GM23338 (cell line): ENCODE measurements around the gene PHF21A.

Source experiments
- CREB1 ChIP-seq: fragments of 250-450 bp; sonication (Bioruptor Pico); IDR thresholded peaks from 2 replicates; pipeline ENCODE4 v1.5.0; 2020; ENCODE audit warnings: low read depth, mild to moderate bottlenecking, moderate library complexity
- EZH2 ChIP-seq: fragments of 200-600 bp; sonication (generic); IDR thresholded peaks from one replicate; pipeline ENCODE4 v1.8.0; 2017; ENCODE audit warnings: antibody characterized with exemption, mild to moderate bottlenecking, low read depth; ENCODE audit not compliant: unreplicated experiment
- EZH2phosphoT487 ChIP-seq: fragments of 200-600 bp; sonication (generic); IDR thresholded peaks from one replicate; pipeline ENCODE4 v1.8.1; 2018; ENCODE audit warnings: antibody characterized with exemption; ENCODE audit not compliant: unreplicated experiment
- JUNB ChIP-seq: IDR thresholded peaks from one replicate; pipeline ENCODE4 v1.6.1; 2016; ENCODE audit warnings: antibody characterized with exemption; ENCODE audit not compliant: unreplicated experiment
- POLR2AphosphoS5 ChIP-seq: IDR thresholded peaks from 2 replicates; pipeline ENCODE4 v1.6.1; 2016; ENCODE audit warnings: antibody characterized with exemption, low read depth
- ZNF331 ChIP-seq: fragments of 250-450 bp; sonication (Bioruptor Pico); IDR thresholded peaks from 2 replicates; pipeline ENCODE4 v1.5.0; 2020; ENCODE audit warnings: low read depth, mild to moderate bottlenecking, moderate library complexity
- TF ChIP-seq, protein P1 (sequence below), 2 experiments: fragments of 200-600 bp in 1 of 2; sonication (generic) in 1 of 2; conservative IDR thresholded peaks; 2 replicates each; pipeline versions ENCODE4 v1.5.1 to v1.6.1; 2016 to 2017; ENCODE audit warnings: antibody characterized with exemption in 2 of 2, low read depth in 2 of 2, mild to moderate bottlenecking in 2 of 2, moderate library complexity in 1 of 2
- TF ChIP-seq, protein P2 (sequence below): IDR thresholded peaks from one replicate; pipeline ENCODE4 v1.6.1; 2018; ENCODE audit warnings: antibody characterized with exemption; ENCODE audit not compliant: unreplicated experiment
- TF ChIP-seq, protein P3 (sequence below): fragments of 250-450 bp; sonication (Bioruptor Pico); IDR thresholded peaks from 2 replicates; pipeline ENCODE4 v1.5.0; 2020; ENCODE audit warnings: mild to moderate bottlenecking, moderate library complexity

DNA sequence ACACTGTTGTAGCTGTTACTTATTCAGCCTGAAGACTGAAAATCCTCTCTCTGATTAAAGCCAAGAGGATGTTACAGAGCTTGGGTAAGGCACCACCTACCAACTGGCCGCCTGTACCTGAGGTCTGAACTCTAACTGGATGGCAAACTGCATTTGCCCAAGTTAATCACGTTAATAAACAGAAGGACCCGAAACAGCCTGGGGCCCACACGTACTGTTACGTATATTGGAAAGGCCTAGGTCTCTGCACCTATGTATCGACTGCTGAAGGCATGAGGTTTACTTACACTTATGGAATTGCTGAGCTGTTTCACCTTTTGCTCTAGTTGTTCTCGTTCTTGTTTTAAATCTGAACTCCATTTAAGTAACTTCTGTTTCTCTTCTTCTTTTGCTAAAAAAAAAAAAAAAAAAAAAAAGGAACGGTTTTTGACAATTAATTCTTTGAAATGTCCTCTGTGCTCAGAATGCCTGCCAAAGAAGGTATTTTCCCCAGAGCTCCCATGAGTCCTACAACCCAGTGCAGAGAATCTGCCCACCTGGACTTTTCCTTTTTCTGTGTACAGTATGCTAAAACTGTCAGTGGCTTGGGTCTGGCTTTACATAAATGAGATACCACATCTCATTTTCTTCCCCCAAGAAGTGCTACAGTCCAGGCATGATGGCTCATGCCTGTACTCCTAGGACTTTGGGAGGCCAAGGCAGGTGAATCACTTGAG lies 185.7 kb downstream of the PHF21A start:
- TF ChIP-seq EZH2 (no peak), POLR2AphosphoS5 (no peak), EZH2phosphoT487 (no peak), JUNB (no peak), CREB1 (no peak), ZNF331 (no peak)
- TF ChIP-seq, protein P1, sequence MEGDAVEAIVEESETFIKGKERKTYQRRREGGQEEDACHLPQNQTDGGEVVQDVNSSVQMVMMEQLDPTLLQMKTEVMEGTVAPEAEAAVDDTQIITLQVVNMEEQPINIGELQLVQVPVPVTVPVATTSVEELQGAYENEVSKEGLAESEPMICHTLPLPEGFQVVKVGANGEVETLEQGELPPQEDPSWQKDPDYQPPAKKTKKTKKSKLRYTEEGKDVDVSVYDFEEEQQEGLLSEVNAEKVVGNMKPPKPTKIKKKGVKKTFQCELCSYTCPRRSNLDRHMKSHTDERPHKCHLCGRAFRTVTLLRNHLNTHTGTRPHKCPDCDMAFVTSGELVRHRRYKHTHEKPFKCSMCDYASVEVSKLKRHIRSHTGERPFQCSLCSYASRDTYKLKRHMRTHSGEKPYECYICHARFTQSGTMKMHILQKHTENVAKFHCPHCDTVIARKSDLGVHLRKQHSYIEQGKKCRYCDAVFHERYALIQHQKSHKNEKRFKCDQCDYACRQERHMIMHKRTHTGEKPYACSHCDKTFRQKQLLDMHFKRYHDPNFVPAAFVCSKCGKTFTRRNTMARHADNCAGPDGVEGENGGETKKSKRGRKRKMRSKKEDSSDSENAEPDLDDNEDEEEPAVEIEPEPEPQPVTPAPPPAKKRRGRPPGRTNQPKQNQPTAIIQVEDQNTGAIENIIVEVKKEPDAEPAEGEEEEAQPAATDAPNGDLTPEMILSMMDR (conservative IDR thresholded peaks at IDR 0.05; ENCODE audit: low read depth in 2 of 2), result no peak
- TF ChIP-seq, protein P2, sequence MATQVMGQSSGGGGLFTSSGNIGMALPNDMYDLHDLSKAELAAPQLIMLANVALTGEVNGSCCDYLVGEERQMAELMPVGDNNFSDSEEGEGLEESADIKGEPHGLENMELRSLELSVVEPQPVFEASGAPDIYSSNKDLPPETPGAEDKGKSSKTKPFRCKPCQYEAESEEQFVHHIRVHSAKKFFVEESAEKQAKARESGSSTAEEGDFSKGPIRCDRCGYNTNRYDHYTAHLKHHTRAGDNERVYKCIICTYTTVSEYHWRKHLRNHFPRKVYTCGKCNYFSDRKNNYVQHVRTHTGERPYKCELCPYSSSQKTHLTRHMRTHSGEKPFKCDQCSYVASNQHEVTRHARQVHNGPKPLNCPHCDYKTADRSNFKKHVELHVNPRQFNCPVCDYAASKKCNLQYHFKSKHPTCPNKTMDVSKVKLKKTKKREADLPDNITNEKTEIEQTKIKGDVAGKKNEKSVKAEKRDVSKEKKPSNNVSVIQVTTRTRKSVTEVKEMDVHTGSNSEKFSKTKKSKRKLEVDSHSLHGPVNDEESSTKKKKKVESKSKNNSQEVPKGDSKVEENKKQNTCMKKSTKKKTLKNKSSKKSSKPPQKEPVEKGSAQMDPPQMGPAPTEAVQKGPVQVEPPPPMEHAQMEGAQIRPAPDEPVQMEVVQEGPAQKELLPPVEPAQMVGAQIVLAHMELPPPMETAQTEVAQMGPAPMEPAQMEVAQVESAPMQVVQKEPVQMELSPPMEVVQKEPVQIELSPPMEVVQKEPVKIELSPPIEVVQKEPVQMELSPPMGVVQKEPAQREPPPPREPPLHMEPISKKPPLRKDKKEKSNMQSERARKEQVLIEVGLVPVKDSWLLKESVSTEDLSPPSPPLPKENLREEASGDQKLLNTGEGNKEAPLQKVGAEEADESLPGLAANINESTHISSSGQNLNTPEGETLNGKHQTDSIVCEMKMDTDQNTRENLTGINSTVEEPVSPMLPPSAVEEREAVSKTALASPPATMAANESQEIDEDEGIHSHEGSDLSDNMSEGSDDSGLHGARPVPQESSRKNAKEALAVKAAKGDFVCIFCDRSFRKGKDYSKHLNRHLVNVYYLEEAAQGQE, result no peak
- TF ChIP-seq, protein P3, sequence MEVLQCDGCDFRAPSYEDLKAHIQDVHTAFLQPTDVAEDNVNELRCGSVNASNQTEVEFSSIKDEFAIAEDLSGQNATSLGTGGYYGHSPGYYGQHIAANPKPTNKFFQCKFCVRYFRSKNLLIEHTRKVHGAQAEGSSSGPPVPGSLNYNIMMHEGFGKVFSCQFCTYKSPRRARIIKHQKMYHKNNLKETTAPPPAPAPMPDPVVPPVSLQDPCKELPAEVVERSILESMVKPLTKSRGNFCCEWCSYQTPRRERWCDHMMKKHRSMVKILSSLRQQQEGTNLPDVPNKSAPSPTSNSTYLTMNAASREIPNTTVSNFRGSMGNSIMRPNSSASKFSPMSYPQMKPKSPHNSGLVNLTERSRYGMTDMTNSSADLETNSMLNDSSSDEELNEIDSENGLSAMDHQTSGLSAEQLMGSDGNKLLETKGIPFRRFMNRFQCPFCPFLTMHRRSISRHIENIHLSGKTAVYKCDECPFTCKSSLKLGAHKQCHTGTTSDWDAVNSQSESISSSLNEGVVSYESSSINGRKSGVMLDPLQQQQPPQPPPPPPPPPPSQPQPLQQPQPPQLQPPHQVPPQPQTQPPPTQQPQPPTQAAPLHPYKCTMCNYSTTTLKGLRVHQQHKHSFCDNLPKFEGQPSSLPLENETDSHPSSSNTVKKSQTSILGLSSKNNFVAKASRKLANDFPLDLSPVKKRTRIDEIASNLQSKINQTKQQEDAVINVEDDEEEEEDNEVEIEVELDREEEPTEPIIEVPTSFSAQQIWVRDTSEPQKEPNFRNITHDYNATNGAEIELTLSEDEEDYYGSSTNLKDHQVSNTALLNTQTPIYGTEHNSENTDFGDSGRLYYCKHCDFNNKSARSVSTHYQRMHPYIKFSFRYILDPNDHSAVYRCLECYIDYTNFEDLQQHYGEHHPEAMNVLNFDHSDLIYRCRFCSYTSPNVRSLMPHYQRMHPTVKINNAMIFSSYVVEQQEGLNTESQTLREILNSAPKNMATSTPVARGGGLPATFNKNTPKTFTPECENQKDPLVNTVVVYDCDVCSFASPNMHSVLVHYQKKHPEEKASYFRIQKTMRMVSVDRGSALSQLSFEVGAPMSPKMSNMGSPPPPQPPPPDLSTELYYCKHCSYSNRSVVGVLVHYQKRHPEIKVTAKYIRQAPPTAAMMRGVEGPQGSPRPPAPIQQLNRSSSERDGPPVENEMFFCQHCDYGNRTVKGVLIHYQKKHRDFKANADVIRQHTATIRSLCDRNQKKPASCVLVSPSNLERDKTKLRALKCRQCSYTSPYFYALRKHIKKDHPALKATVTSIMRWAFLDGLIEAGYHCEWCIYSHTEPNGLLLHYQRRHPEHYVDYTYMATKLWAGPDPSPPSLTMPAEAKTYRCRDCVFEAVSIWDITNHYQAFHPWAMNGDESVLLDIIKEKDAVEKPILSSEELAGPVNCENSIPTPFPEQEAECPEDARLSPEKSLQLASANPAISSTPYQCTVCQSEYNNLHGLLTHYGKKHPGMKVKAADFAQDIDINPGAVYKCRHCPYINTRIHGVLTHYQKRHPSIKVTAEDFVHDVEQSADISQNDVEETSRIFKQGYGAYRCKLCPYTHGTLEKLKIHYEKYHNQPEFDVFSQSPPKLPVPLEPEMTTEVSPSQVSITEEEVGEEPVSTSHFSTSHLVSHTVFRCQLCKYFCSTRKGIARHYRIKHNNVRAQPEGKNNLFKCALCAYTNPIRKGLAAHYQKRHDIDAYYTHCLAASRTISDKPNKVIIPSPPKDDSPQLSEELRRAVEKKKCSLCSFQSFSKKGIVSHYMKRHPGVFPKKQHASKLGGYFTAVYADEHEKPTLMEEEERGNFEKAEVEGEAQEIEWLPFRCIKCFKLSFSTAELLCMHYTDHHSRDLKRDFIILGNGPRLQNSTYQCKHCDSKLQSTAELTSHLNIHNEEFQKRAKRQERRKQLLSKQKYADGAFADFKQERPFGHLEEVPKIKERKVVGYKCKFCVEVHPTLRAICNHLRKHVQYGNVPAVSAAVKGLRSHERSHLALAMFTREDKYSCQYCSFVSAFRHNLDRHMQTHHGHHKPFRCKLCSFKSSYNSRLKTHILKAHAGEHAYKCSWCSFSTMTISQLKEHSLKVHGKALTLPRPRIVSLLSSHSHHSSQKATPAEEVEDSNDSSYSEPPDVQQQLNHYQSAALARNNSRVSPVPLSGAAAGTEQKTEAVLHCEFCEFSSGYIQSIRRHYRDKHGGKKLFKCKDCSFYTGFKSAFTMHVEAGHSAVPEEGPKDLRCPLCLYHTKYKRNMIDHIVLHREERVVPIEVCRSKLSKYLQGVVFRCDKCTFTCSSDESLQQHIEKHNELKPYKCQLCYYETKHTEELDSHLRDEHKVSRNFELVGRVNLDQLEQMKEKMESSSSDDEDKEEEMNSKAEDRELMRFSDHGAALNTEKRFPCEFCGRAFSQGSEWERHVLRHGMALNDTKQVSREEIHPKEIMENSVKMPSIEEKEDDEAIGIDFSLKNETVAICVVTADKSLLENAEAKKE (CRISPR knock-in tag), result no peak
